HG02798 (cell line): ENCODE data around the gene CTNNAL1.

Experiments
- ATAC-seq: cut with Tn5 transposase; IDR thresholded peaks from one replicate; pipeline ENCODE4 v1.9.1; 2021; ENCODE audit warnings: mild to moderate bottlenecking; ENCODE audit not compliant: unreplicated experiment, poor library complexity

Gene CTNNAL1

GRCh38 chr9:109028457-109028856, 15.2 kb upstream of the CTNNAL1 start:
- ATAC-seq: no peak

- no peak for ATAC-seq
Observed at GRCh38 chr9:109027176-109027575, 13.9 kb upstream of the CTNNAL1 start.

GRCh38 chr9:109026306-109026705, 13.0 kb upstream of the CTNNAL1 start:
- no peak for ATAC-seq

- ATAC-seq: no peak
Observed at GRCh38 chr9:109022873-109023272, 9.6 kb upstream of the CTNNAL1 start.

GRCh38 chr9:109020581-109021511, 7.5 kb upstream of the CTNNAL1 start:
- no peak for ATAC-seq

- no peak for ATAC-seq
Observed at GRCh38 chr9:109020113-109020512, 6.8 kb upstream of the CTNNAL1 start.

- ATAC-seq: no peak
Observed at GRCh38 chr9:109019420-109019819, 6.1 kb upstream of the CTNNAL1 start.

GRCh38 chr9:109017493-109017892, 4.2 kb upstream of the CTNNAL1 start:
- no peak for ATAC-seq

GRCh38 chr9:109017061-109017460, 3.8 kb upstream of the CTNNAL1 start:
- no peak for ATAC-seq

- ATAC-seq: no peak
Observed at GRCh38 chr9:109016132-109016531, 2.8 kb upstream of the CTNNAL1 start.

GRCh38 chr9:109014608-109015280, 1.4 kb upstream of the CTNNAL1 start:
- ATAC-seq: no peak

GRCh38 chr9:109013679-109014607, 644 bp upstream of the CTNNAL1 start:
- ATAC-seq: no peak

GRCh38 chr9:109012009-109012875, 1.1 kb downstream of the CTNNAL1 start:
- peak; percentile 32 for ATAC-seq

GRCh38 chr9:109011231-109011671, 2.0 kb downstream of the CTNNAL1 start:
- no peak for ATAC-seq

- ATAC-seq: peak; percentile 31
Observed at GRCh38 chr9:109010746-109011145, 2.6 kb downstream of the CTNNAL1 start.

GRCh38 chr9:109005678-109006077, 7.6 kb downstream of the CTNNAL1 start:
- no peak for ATAC-seq

GRCh38 chr9:109003116-109003515, 10.2 kb downstream of the CTNNAL1 start:
- ATAC-seq: no peak

- no peak for ATAC-seq
Observed at GRCh38 chr9:109002141-109002540, 11.2 kb downstream of the CTNNAL1 start.

- no peak for ATAC-seq
Observed at GRCh38 chr9:109001275-109001676, 12.0 kb downstream of the CTNNAL1 start.
